ENCODE data around the gene FAM149B1.

The FAM149B1 gene

DNA sequence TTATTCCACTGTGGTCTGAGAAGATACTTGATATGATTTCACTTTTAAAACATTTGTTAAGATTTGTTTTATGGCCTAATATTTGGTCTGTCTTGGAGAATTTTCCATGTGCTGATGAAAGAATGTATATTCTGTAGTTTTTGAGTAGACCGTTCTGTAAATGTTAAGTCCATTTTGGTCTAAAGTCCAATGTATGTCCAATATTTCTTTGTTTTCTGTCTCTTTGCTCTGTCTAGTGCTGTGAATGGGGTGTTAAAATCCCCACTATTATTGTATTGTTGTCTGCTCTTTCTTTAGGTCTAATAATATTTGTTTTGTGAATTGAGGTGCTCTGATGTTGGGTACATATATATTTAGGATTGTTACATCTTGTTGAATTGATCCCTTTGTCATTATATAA, 47.8 kb downstream of the FAM149B1 start:
- H3K9me3 ChIP-seq (replicated peaks; ENCODE audit: low read length): no peaks in the 10 kb centered on the region
- peaks cover 20% of the 10 kb centered on the region for H3K36me3 ChIP-seq (ENCODE audit: insufficient read depth, low read length)
- no peak overlapping the region for H3K9ac ChIP-seq (ENCODE audit: low read depth, low read length)
- H3K4me2 ChIP-seq (ENCODE audit: low read length): no peak overlapping the region
- H3K27me3 ChIP-seq (ENCODE audit: control insufficient read depth, insufficient read depth, low read length): no peaks in the 10 kb centered on the region
- peaks cover 4% of the 10 kb centered on the region for H3K4me1 ChIP-seq (ENCODE audit: control insufficient read depth, insufficient read depth, low read length)
- no peak overlapping the region for H3K4me3 ChIP-seq (ENCODE audit: low read length)

GRCh38 chr10:73217628-73218027, 49.7 kb downstream of the FAM149B1 start:
- H3K4me2 ChIP-seq (ENCODE audit: low read length): no peak overlapping the region
- H3K27me3 ChIP-seq (ENCODE audit: control insufficient read depth, insufficient read depth, low read length): no peaks in the 10 kb centered on the region
- H3K36me3 ChIP-seq (ENCODE audit: insufficient read depth, low read length): peaks cover 20% of the 10 kb centered on the region
- H3K9me3 ChIP-seq (replicated peaks; ENCODE audit: low read length): no peaks in the 10 kb centered on the region
- peaks cover 4% of the 10 kb centered on the region for H3K4me1 ChIP-seq (ENCODE audit: control insufficient read depth, insufficient read depth, low read length)
- no peak overlapping the region for H3K4me3 ChIP-seq (ENCODE audit: low read length)
- no peak overlapping the region for H3K9ac ChIP-seq (ENCODE audit: low read depth, low read length)

GRCh38 chr10:73218431-73219191, 50.7 kb downstream of the FAM149B1 start:
- no peaks in the 10 kb centered on the region for H3K27me3 ChIP-seq (ENCODE audit: control insufficient read depth, insufficient read depth, low read length)
- peaks cover 4% of the 10 kb centered on the region for H3K4me1 ChIP-seq (ENCODE audit: control insufficient read depth, insufficient read depth, low read length)
- no peak overlapping the region for H3K9ac ChIP-seq (ENCODE audit: low read depth, low read length)
- H3K4me3 ChIP-seq (ENCODE audit: low read length): no peak overlapping the region
- H3K4me2 ChIP-seq (ENCODE audit: low read length): no peak overlapping the region
- H3K36me3 ChIP-seq (ENCODE audit: insufficient read depth, low read length): peaks cover 20% of the 10 kb centered on the region
- no peaks in the 10 kb centered on the region for H3K9me3 ChIP-seq (replicated peaks; ENCODE audit: low read length)

GRCh38 chr10:73219384-73219783, 51.5 kb downstream of the FAM149B1 start:
- no peak overlapping the region for H3K4me2 ChIP-seq (ENCODE audit: low read length)
- no peak overlapping the region for H3K4me3 ChIP-seq (ENCODE audit: low read length)
- H3K27me3 ChIP-seq (ENCODE audit: control insufficient read depth, insufficient read depth, low read length): no peaks in the 10 kb centered on the region
- H3K9ac ChIP-seq (ENCODE audit: low read depth, low read length): no peak overlapping the region
- H3K36me3 ChIP-seq (ENCODE audit: insufficient read depth, low read length): peaks cover 20% of the 10 kb centered on the region
- H3K4me1 ChIP-seq (ENCODE audit: control insufficient read depth, insufficient read depth, low read length): peaks cover 4% of the 10 kb centered on the region
- no peaks in the 10 kb centered on the region for H3K9me3 ChIP-seq (replicated peaks; ENCODE audit: low read length)

GRCh38 chr10:73220989-73221388, 53.1 kb downstream of the FAM149B1 start:
- Histone ChIP-seq H3K9me3 (replicated peaks; ENCODE audit: low read length) (no peaks in the 10 kb centered on the region), H3K36me3 (ENCODE audit: insufficient read depth, low read length) (peaks cover 20% of the 10 kb centered on the region), H3K4me1 (ENCODE audit: control insufficient read depth, insufficient read depth, low read length) (peaks cover 4% of the 10 kb centered on the region), H3K4me3 (ENCODE audit: low read length) (no peak overlapping the region), H3K4me2 (ENCODE audit: low read length) (no peak overlapping the region), H3K9ac (ENCODE audit: low read depth, low read length) (no peak overlapping the region), H3K27me3 (ENCODE audit: control insufficient read depth, insufficient read depth, low read length) (no peaks in the 10 kb centered on the region)

- Histone ChIP-seq H3K27me3 (ENCODE audit: control insufficient read depth, insufficient read depth, low read length) (no peaks in the 10 kb centered on the region), H3K9ac (ENCODE audit: low read depth, low read length) (no peak overlapping the region), H3K4me3 (ENCODE audit: low read length) (no peak overlapping the region), H3K4me1 (ENCODE audit: control insufficient read depth, insufficient read depth, low read length) (no peaks in the 10 kb centered on the region), H3K9me3 (replicated peaks; ENCODE audit: low read length) (no peaks in the 10 kb centered on the region), H3K36me3 (ENCODE audit: insufficient read depth, low read length) (peaks cover 4% of the 10 kb centered on the region), H3K4me2 (ENCODE audit: low read length) (no peak overlapping the region)
Measured at GRCh38 chr10:73225518-73225917, 57.6 kb downstream of the FAM149B1 start.

DNA sequence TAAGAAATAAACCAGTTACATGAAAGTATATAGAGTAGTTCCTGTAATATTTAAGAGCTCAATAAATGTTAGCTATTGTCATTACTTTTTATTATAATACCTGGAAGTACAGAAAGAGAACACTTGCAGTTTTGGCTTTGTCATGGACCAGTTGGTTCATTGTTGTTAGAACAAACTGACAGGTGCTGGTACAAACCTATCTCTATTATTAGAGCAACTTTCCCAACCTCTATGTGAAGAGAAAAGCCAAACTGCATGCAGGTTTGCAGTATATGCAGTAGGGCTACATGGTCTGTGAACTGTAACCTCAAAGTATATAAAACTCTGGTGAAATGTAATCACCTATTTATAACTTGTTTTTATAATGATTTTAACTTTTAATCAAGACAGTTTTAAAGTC, 58.7 kb downstream of the FAM149B1 start:
- no peak overlapping the region for H3K9ac ChIP-seq (ENCODE audit: low read depth, low read length)
- peaks cover 7% of the 10 kb centered on the region for H3K36me3 ChIP-seq (ENCODE audit: insufficient read depth, low read length)
- no peaks in the 10 kb centered on the region for H3K27me3 ChIP-seq (ENCODE audit: control insufficient read depth, insufficient read depth, low read length)
- H3K4me3 ChIP-seq (ENCODE audit: low read length): no peak overlapping the region
- no peak overlapping the region for H3K4me2 ChIP-seq (ENCODE audit: low read length)
- no peaks in the 10 kb centered on the region for H3K9me3 ChIP-seq (replicated peaks; ENCODE audit: low read length)
- H3K4me1 ChIP-seq (ENCODE audit: control insufficient read depth, insufficient read depth, low read length): no peaks in the 10 kb centered on the region

GRCh38 chr10:73228247-73228646, 60.3 kb downstream of the FAM149B1 start:
- Histone ChIP-seq H3K36me3 (ENCODE audit: insufficient read depth, low read length) (peaks cover 7% of the 10 kb centered on the region), H3K4me3 (ENCODE audit: low read length) (no peak overlapping the region), H3K9me3 (replicated peaks; ENCODE audit: low read length) (no peaks in the 10 kb centered on the region), H3K4me2 (ENCODE audit: low read length) (no peak overlapping the region), H3K4me1 (ENCODE audit: control insufficient read depth, insufficient read depth, low read length) (no peaks in the 10 kb centered on the region), H3K9ac (ENCODE audit: low read depth, low read length) (no peak overlapping the region), H3K27me3 (ENCODE audit: control insufficient read depth, insufficient read depth, low read length) (no peaks in the 10 kb centered on the region)

DNA sequence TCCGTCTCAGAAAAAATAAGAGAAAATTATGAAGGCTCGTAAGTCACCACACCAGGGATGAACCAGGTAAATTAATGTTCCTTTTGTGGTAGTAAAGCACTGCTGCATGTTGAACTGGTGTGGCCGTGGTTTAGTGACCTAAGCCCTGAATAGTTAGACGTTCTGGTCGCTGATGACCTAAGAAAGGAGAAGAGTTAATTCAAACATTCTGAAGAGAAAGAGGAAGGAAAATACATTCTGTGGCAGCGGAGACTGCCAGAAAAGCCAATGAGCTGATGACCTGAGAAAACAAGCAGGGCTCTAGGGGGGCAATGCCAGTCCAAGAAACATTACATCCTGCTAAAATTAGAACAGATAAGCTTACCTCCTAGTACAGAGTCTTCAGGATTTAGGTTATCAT, 61.6 kb downstream of the FAM149B1 start:
- H3K4me3 ChIP-seq (ENCODE audit: low read length): no peak overlapping the region
- H3K27me3 ChIP-seq (ENCODE audit: control insufficient read depth, insufficient read depth, low read length): no peaks in the 10 kb centered on the region
- no peaks in the 10 kb centered on the region for H3K9me3 ChIP-seq (replicated peaks; ENCODE audit: low read length)
- H3K9ac ChIP-seq (ENCODE audit: low read depth, low read length): no peak overlapping the region
- H3K4me2 ChIP-seq (ENCODE audit: low read length): no peak overlapping the region
- peaks cover 16% of the 10 kb centered on the region for H3K36me3 ChIP-seq (ENCODE audit: insufficient read depth, low read length)
- no peaks in the 10 kb centered on the region for H3K4me1 ChIP-seq (ENCODE audit: control insufficient read depth, insufficient read depth, low read length)

DNA sequence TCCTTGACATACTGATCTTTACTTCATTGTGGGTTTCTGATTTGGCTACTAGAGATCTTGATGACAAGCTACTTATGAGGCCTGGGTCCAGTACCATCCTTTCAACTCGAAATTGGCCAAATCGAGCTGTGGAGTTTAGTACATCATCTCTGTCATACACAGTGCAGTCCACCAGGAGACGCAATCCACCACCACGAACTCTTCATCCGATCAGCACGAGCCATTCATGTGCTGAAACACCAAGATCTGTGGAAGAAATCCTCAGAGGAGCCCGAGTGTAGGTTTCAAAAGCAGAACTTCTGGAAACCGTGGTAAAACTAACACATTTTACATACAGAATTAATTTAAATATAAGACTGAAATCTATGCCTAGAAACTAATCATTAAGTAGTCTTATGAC, 65.0 kb downstream of the FAM149B1 start:
- H3K36me3 ChIP-seq (ENCODE audit: insufficient read depth, low read length): peaks cover 34% of the 10 kb centered on the region
- H3K4me2 ChIP-seq (ENCODE audit: low read length): no peak overlapping the region
- no peaks in the 10 kb centered on the region for H3K27me3 ChIP-seq (ENCODE audit: control insufficient read depth, insufficient read depth, low read length)
- no peak overlapping the region for H3K4me3 ChIP-seq (ENCODE audit: low read length)
- H3K4me1 ChIP-seq (ENCODE audit: control insufficient read depth, insufficient read depth, low read length): no peaks in the 10 kb centered on the region
- H3K9ac ChIP-seq (ENCODE audit: low read depth, low read length): no peak overlapping the region
- H3K9me3 ChIP-seq (replicated peaks; ENCODE audit: low read length): no peaks in the 10 kb centered on the region

- Histone ChIP-seq H3K9me3 (replicated peaks; ENCODE audit: low read length) (no peaks in the 10 kb centered on the region), H3K4me3 (ENCODE audit: low read length) (no peak overlapping the region), H3K9ac (ENCODE audit: low read depth, low read length) (no peak overlapping the region), H3K4me2 (ENCODE audit: low read length) (no peak overlapping the region), H3K4me1 (ENCODE audit: control insufficient read depth, insufficient read depth, low read length) (no peaks in the 10 kb centered on the region), H3K36me3 (ENCODE audit: insufficient read depth, low read length) (peaks cover 32% of the 10 kb centered on the region), H3K27me3 (ENCODE audit: control insufficient read depth, insufficient read depth, low read length) (no peaks in the 10 kb centered on the region)
Measured at GRCh38 chr10:73233883-73234282, 66.0 kb downstream of the FAM149B1 start.

DNA sequence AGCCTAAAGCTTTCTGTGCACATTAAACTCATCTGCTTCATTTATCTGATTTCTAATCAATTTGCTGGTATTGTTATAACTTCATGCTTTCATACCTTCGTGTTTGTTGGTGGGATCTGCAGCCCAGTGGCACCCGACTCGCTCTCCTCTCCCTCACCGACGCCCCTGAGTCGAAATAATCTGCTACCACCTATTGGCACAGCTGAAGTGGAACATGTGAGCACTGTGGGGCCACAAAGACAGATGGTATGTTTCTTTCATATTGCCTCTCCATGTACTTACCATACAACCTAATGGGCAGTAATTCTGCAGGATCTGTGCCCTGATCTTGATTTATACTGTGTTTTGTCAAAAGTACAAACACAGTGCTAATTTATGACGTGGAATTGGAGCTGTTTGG, 66.8 kb downstream of the FAM149B1 start:
- Histone ChIP-seq H3K4me1 (ENCODE audit: control insufficient read depth, insufficient read depth, low read length) (no peaks in the 10 kb centered on the region), H3K9me3 (replicated peaks; ENCODE audit: low read length) (no peaks in the 10 kb centered on the region), H3K36me3 (ENCODE audit: insufficient read depth, low read length) (peaks cover 40% of the 10 kb centered on the region)

More for the DNA sequence above, 66.8 kb downstream of the FAM149B1 start:
- Histone ChIP-seq H3K4me3 (ENCODE audit: low read length) (no peak overlapping the region), H3K9ac (ENCODE audit: low read depth, low read length) (no peak overlapping the region), H3K27me3 (ENCODE audit: control insufficient read depth, insufficient read depth, low read length) (no peaks in the 10 kb centered on the region), H3K4me2 (ENCODE audit: low read length) (no peak overlapping the region)

All from skeletal muscle satellite cell (primary cell).